HepG2 (cell line): ENCODE measurements around the gene TMEM95. TPM values are rescaled to one million over a fixed set of nuclear protein-coding genes. Genes with fewer than 3 reads are reported as not detected.

Experiments used
- ATAC-seq: fragments of 200-7000 bp; cut with Tn5 transposase; 3 replicates; pipeline ENCODE4 v1.9.1; 2020; ENCODE audit warnings: mild to moderate bottlenecking, moderate library complexity
- BruUV-seq: library from RNA; stranded (reverse); fragments of 400-500 nt; replicated peaks from 2 replicates; lab custom pipeline; 2021; lab: Mats Ljungman, UMichigan
- CTCF ChIA-PET: fragments of 300-600 bp; formaldehyde crosslinking; extraction: SDS; loops from one replicate; lab custom pipeline; 2021; ENCODE audit warnings: low total read pairs, inconsistent platforms, low intra/inter-chr PET ratio; lab: Yijun Ruan, JAX
- POLR2A ChIA-PET: fragments of 350-600 bp; sonication (Branson Sonifier 250); formaldehyde crosslinking; loops from one replicate; lab custom pipeline; 2020; ENCODE audit warnings: antibody characterized with exemption, inconsistent platforms; lab: Yijun Ruan, JAX
- DNase-seq: peaks from one replicate; pipeline ENCODE4 v3.0.0-alpha.2; 2015; ENCODE audit warnings: low spot score
- FAIRE-seq: peaks from 3 replicates; lab custom pipeline; 2011; peaks lifted over from hg19 to GRCh38; lab: Jason Lieb, UNC
- H2AFZ ChIP-seq: one replicate; pipeline ENCODE4 v1.6.1; 2011; ENCODE audit warnings: low read length, inconsistent platforms
- H3K27ac ChIP-seq: fragments of 300-600 bp; 3 replicates; pipeline ENCODE4 v1.8.0; 2011; ENCODE audit warnings: mixed run types, mild to moderate bottlenecking, mixed read lengths, low read length, inconsistent platforms; ENCODE audit not compliant: insufficient read depth; ENCODE audit errors: extremely low read length
- H3K27me3 ChIP-seq, 2 experiments: fragments of 200-600 bp in 1 of 2; 2 replicates in 1 of 2; 3 replicates in 1 of 2; pipeline versions ENCODE4 v1.6.0 to v1.8.0; 2011; ENCODE audit warnings: low read length in 2 of 2, mild to moderate bottlenecking in 2 of 2, moderate library complexity in 2 of 2, inconsistent platforms in 1 of 2; ENCODE audit not compliant: insufficient read depth in 2 of 2, control insufficient read depth in 1 of 2
- H3K36me3 ChIP-seq, 2 experiments: fragments of 200-600 bp in 1 of 2; replicated peaks in 1 of 2; 2 replicates in 1 of 2; 3 replicates in 1 of 2; pipeline versions ENCODE4 v1.5.1 to v1.8.0; 2011; ENCODE audit warnings: low read length in 2 of 2, inconsistent platforms in 1 of 2; ENCODE audit not compliant: insufficient read depth in 2 of 2, control insufficient read depth in 1 of 2
- H3K4me1 ChIP-seq: 2 replicates; pipeline ENCODE4 v1.5.1; 2012; ENCODE audit warnings: low read length, inconsistent platforms; ENCODE audit not compliant: insufficient read depth
- H3K4me2 ChIP-seq: 2 replicates; pipeline ENCODE4 v1.6.0; 2011; ENCODE audit warnings: low read depth, low read length, inconsistent platforms
- H3K4me3 ChIP-seq, 3 experiments: fragments of 200-600 bp in 1 of 3; sonication (generic), shearing (Covaris generic) in 1 of 3; replicated peaks in 1 of 3; 2 replicates each; pipeline ENCODE4 v1.5.1; 2011 to 2016; ENCODE audit warnings: low read length in 3 of 3, inconsistent platforms in 2 of 3, low read depth in 2 of 3, mild to moderate bottlenecking in 2 of 3, control low read depth in 1 of 3, mixed read lengths in 1 of 3; ENCODE audit not compliant: insufficient read depth in 1 of 3
- H3K79me2 ChIP-seq: one replicate; pipeline ENCODE4 v1.6.1; 2011; ENCODE audit warnings: low read length, inconsistent platforms; ENCODE audit not compliant: insufficient read depth
- H3K9ac ChIP-seq: 2 replicates; pipeline ENCODE4 v1.6.0; 2011; ENCODE audit warnings: mild to moderate bottlenecking, low read depth, low read length, inconsistent platforms; ENCODE audit not compliant: insufficient read depth
- H3K9me3 ChIP-seq: 2 replicates; pipeline ENCODE4 v1.5.1; 2012; ENCODE audit warnings: mild to moderate bottlenecking, low read length
- H4K20me1 ChIP-seq: 2 replicates; pipeline ENCODE4 v1.6.0; 2011; ENCODE audit warnings: inconsistent platforms, mild to moderate bottlenecking, low read length, moderate library complexity; ENCODE audit not compliant: insufficient read depth
- BORCS8-MEF2B ChIP-seq: sonication (generic); formaldehyde crosslinking; IDR thresholded peaks from 2 replicates; pipeline ENCODE4 v1.8.0; 2022; ENCODE audit warnings: mild to moderate bottlenecking, missing genetic modification reagents
- ELK4 ChIP-seq: sonication (generic); formaldehyde crosslinking; IDR thresholded peaks from 2 replicates; pipeline ENCODE4 v1.9.0; 2021; ENCODE audit warnings: missing genetic modification reagents, borderline replicate concordance
- NFIC ChIP-seq: IDR thresholded peaks from 2 replicates; pipeline ENCODE4 v1.6.1; 2012; ENCODE audit warnings: mild to moderate bottlenecking, low read length, inconsistent platforms
- SIN3B ChIP-seq: fragments of 150-350 bp; IDR thresholded peaks from 2 replicates; pipeline ENCODE4 v1.6.1; 2014; ENCODE audit warnings: low read length
- TAF1 ChIP-seq: sonication (generic); formaldehyde crosslinking; IDR thresholded peaks from 2 replicates; pipeline ENCODE4 v1.4.0; 2020; ENCODE audit warnings: missing genetic modification reagents
- TCF12 ChIP-seq, 2 experiments: fragments of 450-650 bp in 1 of 2; sonication (generic) in 1 of 2; formaldehyde crosslinking in 1 of 2; IDR thresholded peaks; 2 replicates each; pipeline versions ENCODE4 v1.6.1 to v1.8.0; 2017 to 2022; ENCODE audit warnings: antibody characterized with exemption in 1 of 2, mild to moderate bottlenecking in 1 of 2, missing genetic modification reagents in 1 of 2, moderate library complexity in 1 of 2
- THYN1 ChIP-seq: sonication (generic); formaldehyde crosslinking; IDR thresholded peaks from 2 replicates; pipeline ENCODE4 v1.8.1; 2023; ENCODE audit warnings: low read depth, mild to moderate bottlenecking, moderate library complexity, missing genetic modification reagents, borderline replicate concordance
- TSC22D2 ChIP-seq: sonication (generic); formaldehyde crosslinking; IDR thresholded peaks from 2 replicates; pipeline ENCODE4 v1.5.1; 2020; ENCODE audit warnings: missing genetic modification reagents, mild to moderate bottlenecking, borderline replicate concordance
- ZFP37 ChIP-seq: sonication (generic); formaldehyde crosslinking; IDR thresholded peaks from 2 replicates; pipeline ENCODE4 v1.4.0; 2020; ENCODE audit warnings: missing genetic modification reagents, borderline replicate concordance
- ZKSCAN1 ChIP-seq: fragments of 150-350 bp; IDR thresholded peaks from 2 replicates; pipeline ENCODE4 v1.6.1; 2014; ENCODE audit warnings: low read length
- ZNF205 ChIP-seq: IDR thresholded peaks from 2 replicates; pipeline ENCODE4 v1.6.1; 2018; ENCODE audit warnings: missing biosample characterization, missing genetic modification reagents
- ZNF383 ChIP-seq: sonication (generic); formaldehyde crosslinking; IDR thresholded peaks from 2 replicates; pipeline ENCODE4 v1.4.0; 2020; ENCODE audit warnings: missing genetic modification reagents, mild to moderate bottlenecking, borderline replicate concordance
- ZNF510 ChIP-seq: sonication (generic); formaldehyde crosslinking; IDR thresholded peaks from 2 replicates; pipeline ENCODE4 v1.4.0; 2020; ENCODE audit warnings: low read depth, mild to moderate bottlenecking, missing genetic modification reagents
- ZNF687 ChIP-seq: sonication (generic); formaldehyde crosslinking; IDR thresholded peaks from 2 replicates; pipeline ENCODE4 v1.5.1; 2020; ENCODE audit warnings: mild to moderate bottlenecking, missing genetic modification reagents, moderate library complexity
- ZNF766 ChIP-seq: sonication (generic); formaldehyde crosslinking; IDR thresholded peaks from 2 replicates; pipeline ENCODE4 v1.5.0; 2020; ENCODE audit warnings: missing genetic modification reagents, borderline replicate concordance
- WGBS: methylation state at CpG from one replicate; pipeline ENCODE4 v1.1.6; 2017; ENCODE audit warnings: low lambda C conversion rate; 5-methylcytosine and 5-hydroxymethylcytosine counted together
- in situ Hi-C: cut with HindIII; loops from 2 replicates; pipeline ENCODE4 v1.10.0; 2017; ENCODE audit warnings: low pct_unique_long_range_greater_than_20kb; ENCODE audit not compliant: extremely low pct_ligation_motif_present
- intact Hi-C: fragments of 100-400 bp; cut with micrococcal nuclease; formaldehyde crosslinking; loops from one replicate; pipeline ENCODE4 v1.10.0; 2022; ENCODE audit not compliant: unreplicated experiment
- polyA plus RNA-seq, 8 experiments: library from polyadenylated mRNA; depleted of rRNA in 3 of 8; stranded (reverse) in 7 of 8; unstranded in 1 of 8; fragments of >200 nt; fragmentation: Illumina TruSeq in 4 of 8; extraction: Trizol in 4 of 8; gene quantifications; 2 replicates each; pipeline versions ENCODE4 v1.2.1 to v1.2.3, GENCODE V29; 2011 to 2016; ENCODE audit warnings: low read depth in 4 of 8, missing spikeins in 1 of 8, mixed read lengths in 1 of 8; ENCODE audit not compliant: insufficient read depth in 1 of 8
- total RNA-seq, 5 experiments: library from RNA; depleted of rRNA; stranded (reverse); fragments of >200 nt; fragmentation: Illumina TruSeq; extraction: Trizol; gene quantifications; 2 replicates each; pipeline ENCODE4 v1.2.3, GENCODE V29; 2016; ENCODE audit warnings: low read depth in 1 of 5

The TMEM95 gene
- total and polyA plus RNA-seq, 2 of the 13 experiments (the other 11 are each of a cell fraction or from before 2014, with no cell fraction given): not detected

DNA sequence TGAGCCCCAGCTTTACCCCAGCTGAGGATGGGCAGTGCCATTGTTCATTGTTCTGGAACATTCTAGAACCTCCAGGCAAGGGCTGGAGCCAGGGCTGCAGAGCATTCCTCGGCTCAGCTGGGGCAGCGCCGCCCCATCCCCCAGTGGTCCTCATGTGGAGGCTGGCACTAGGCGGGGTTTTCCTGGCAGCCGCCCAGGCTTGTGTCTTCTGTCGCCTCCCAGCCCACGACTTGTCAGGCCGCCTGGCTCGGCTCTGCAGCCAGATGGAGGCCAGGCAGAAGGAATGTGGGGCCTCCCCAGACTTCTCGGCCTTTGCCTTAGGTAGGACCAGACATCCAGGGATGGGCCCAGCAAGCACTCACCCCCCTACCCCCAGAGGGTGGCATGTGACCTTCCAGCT is at the start of gene TMEM95 (continued):
- TF ChIP-seq ZNF687: peak; percentile 18; the same call in 1 of the 2 replicates
- TF ChIP-seq, all 625 proteins: peak for 2

GRCh38 chr17:7306911-7307685 is 47.9 kb upstream of the TMEM95 start, which contains the start of gene EIF5A:
Gene EIF5A, plus strand, starts transcription at chr17:7307628. Its CDS starts 2,008 bp downstream, at chr17:7309636.
- Histone ChIP-seq H3K4me2 (peak within 1 kb of the TSS; percentile 90), H3K9me3 (no peaks in the 10 kb centered on the region), H3K79me2 (peaks cover 40% of the 10 kb centered on the region), H3K4me1 (peaks cover 38% of the 10 kb centered on the region), H3K9ac (peak within 1 kb of the TSS; percentile 94), H3K36me3 (peaks cover 14 to 27% of the 10 kb centered on the region in 2 experiments), H2AFZ (no peak within 1 kb of the TSS), H4K20me1 (peaks cover 37% of the 10 kb centered on the region), H3K27ac (peak within 1 kb of the TSS; percentile 96), H3K27me3 (no peaks in the 10 kb centered on the region), H3K4me3 (peak within 1 kb of the TSS; percentile 64 to 84 (median 77))
- FAIRE-seq: peak; percentile 100
- peak; percentile 100 for DNase-seq
- intact Hi-C loops (no loop called here), in situ Hi-C loops (no loop called here)
- CTCF ChIA-PET: no interaction called here
- WGBS: 1% methylated on average over 11 of the region's 64 CpGs
- POLR2A ChIA-PET: no interaction called here
- ATAC-seq: peak; percentile 80
- BruUV-seq: TSS peak; percentile 76
- TF ChIP-seq TSC22D2 (CRISPR knock-in tag): no peak
- TF ChIP-seq NFIC: no peak
- TF ChIP-seq ZNF510: no peak
- no peak for TF ChIP-seq ZNF383 (CRISPR knock-in tag)
- no peak for TF ChIP-seq ZFP37
- no peak for TF ChIP-seq BORCS8-MEF2B (CRISPR knock-in tag)
- TF ChIP-seq TCF12 (IDR thresholded peaks at IDR 0.05): no peak
- no peak for TF ChIP-seq TCF12 (CRISPR knock-in tag; IDR thresholded peaks at IDR 0.05)
- TF ChIP-seq ELK4 (CRISPR knock-in tag): no peak
- no peak for TF ChIP-seq SIN3B
- TF ChIP-seq ZKSCAN1: no peak
- 0 out of 2 replicates have a peak, but pooled peaks have one; percentile 39 for TF ChIP-seq ZNF205 (CRISPR knock-in tag)
- TF ChIP-seq THYN1 (CRISPR knock-in tag): no peak
- TF ChIP-seq TAF1 (CRISPR knock-in tag): peak; percentile 78
- TF ChIP-seq ZNF766 (CRISPR knock-in tag): no peak
